Cardiac fibroblast (primary cell): ENCODE results near the gene LCA5.
"Not testable (repeated sequence)": the region's sequence is repeated elsewhere in the genome, so short reads cannot be mapped to it uniquely, and the experiment has no call there.

ENCODE experiments used
- DNase-seq, 2 donors: peaks; one replicate each; pipeline versions ENCODE4 v3.0.0 to v3.0.0-alpha.2; 2010; ENCODE audit warnings: low read depth in 2 of 2
- H3K4me3 ChIP-seq, 2 donors: replicated peaks in 1 of 2; 1 replicate in 1 of 2; 2 replicates in 1 of 2; pipeline ENCODE4 v1.5.1; 2011; ENCODE audit warnings: low read depth in 2 of 2, low read length in 2 of 2, mild to moderate bottlenecking in 2 of 2, moderate library complexity in 1 of 2
- CTCF ChIP-seq: IDR thresholded peaks from one replicate; pipeline ENCODE4 v1.5.1; 2011; ENCODE audit warnings: low read depth, mild to moderate bottlenecking, low read length, inconsistent platforms

LCA5 gene

GRCh38 chr6:79455446-79455845 is 81.8 kb downstream of the LCA5 start:
- no peak overlapping the region for H3K4me3 ChIP-seq
- no peak for DNase-seq
- TF ChIP-seq CTCF, result no peak

- no peak overlapping the region for H3K4me3 ChIP-seq
- peak; percentile 66 to 81 for DNase-seq
- no peak for TF ChIP-seq CTCF
These were observed 83.6 kb downstream of the LCA5 start for GRCh38 chr6:79453558-79454042.

GRCh38 chr6:79450984-79451383 is 86.2 kb downstream of the LCA5 start:
- no peak for DNase-seq
- TF ChIP-seq CTCF, result no peak
- H3K4me3 ChIP-seq, result no peak overlapping the region

GRCh38 chr6:79446006-79446405 is 91.2 kb downstream of the LCA5 start:
- TF ChIP-seq CTCF, result no peak
- DNase-seq, result peak in 1 of 2 donors; percentile 20
- H3K4me3 ChIP-seq, result no peak overlapping the region

GRCh38 chr6:79443876-79444275 is 93.4 kb downstream of the LCA5 start:
- H3K4me3 ChIP-seq, DNase-seq: not testable (repeated sequence)

GRCh38 chr6:79441192-79441591 is 96.0 kb downstream of the LCA5 start:
- peak in 1 of 2 donors; percentile 49 for DNase-seq
- TF ChIP-seq CTCF, result no peak
- no peak overlapping the region for H3K4me3 ChIP-seq

- no peak for DNase-seq
- no peak for TF ChIP-seq CTCF
- no peak overlapping the region for H3K4me3 ChIP-seq
These were observed 96.6 kb downstream of the LCA5 start for GRCh38 chr6:79440598-79440997.
